GM19467 (cell line): Measurements from ENCODE around the gene CALU.

Experiments used
- ATAC-seq: cut with Tn5 transposase; IDR thresholded peaks from one replicate; pipeline ENCODE4 v1.9.1; 2021; ENCODE audit warnings: mild to moderate bottlenecking, moderate library complexity; ENCODE audit not compliant: unreplicated experiment

Gene CALU

GRCh38 chr7:128721376-128721775 lies 17.8 kb upstream of the CALU start:
- ATAC-seq, result no peak

- no peak for ATAC-seq
Measured at GRCh38 chr7:128724743-128725142, 14.4 kb upstream of the CALU start.

DNA sequence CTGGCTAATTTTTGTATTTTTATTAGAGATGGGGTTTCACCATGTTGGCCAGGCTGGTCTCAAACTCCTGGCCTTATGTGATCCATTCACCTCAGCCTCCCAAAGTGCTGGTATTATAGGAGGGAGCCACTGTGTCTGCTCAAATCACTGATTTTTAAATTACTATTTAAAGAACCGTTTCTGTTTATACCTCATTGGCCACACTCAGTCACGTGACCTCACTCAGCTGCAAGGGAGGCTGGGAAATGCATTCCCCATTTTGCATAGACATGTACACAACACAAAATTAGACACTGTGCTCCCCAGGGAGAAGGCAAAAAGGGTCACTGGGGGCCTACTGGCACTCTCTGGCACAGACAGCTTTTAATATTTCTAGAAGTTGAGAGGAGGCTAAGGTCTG lies 13.6 kb upstream of the CALU start:
- no peak for ATAC-seq

- ATAC-seq, result no peak
Measured at GRCh38 chr7:128726059-128726736, 13.0 kb upstream of the CALU start.

DNA sequence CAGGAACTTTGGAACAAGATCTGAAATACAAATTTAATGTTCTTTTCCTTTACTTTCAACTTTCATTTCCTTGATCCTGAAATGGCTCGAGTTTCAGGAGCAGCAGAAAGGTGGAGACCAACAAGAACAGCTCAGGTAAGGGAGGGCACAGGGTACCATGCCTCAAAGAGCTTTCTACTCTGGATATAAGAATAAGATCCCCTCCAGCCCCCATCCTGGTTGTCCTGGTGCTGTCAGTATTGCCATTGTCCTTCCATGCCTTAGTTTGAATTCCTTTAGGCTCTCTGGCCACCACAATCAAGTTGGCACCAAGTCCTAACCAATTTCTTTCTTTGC lies 12.5 kb upstream of the CALU start:
- ATAC-seq, result no peak

DNA sequence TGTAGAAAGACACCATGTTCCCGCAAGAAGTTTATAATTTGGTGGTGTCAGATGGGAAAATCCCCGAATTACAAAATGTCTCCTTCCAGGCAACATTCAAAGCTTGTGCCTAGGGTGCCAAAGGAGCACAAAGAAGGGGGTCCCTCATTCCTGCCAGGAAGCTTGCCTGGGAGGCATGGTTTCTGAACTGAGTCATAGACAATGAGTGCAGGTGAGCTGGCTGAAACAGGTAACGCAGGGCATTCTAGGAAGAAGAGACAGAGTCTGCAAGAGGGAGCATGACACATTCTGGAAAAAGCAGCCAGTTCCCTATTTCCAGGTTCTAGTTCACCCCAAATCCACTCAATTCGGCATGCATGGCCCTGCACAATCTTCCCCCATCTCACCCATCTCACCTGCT lies 11.9 kb upstream of the CALU start:
- no peak for ATAC-seq

GRCh38 chr7:128728598-128728997 lies 10.6 kb upstream of the CALU start:
- ATAC-seq, result no peak

DNA sequence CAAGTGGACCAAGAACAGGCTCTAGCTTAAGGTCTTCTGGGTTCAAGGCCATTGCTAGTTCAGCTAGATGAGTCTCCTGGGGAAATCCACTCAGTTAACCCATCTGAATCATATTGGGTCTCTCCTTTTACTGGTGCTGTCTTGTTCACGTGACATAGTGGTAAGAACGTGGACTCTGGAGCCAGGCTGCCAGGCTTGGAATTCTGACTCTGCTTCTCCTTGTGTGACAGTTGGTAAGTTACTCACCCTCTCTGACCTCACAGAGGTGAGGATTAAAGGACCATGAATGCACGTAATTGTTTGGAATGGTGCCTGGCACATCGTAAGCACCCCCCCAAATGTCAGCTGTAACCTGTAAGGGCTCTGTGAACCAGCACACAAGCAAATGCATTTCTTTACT lies 9.7 kb upstream of the CALU start:
- ATAC-seq, result no peak

GRCh38 chr7:128731184-128731583 lies 8.0 kb upstream of the CALU start:
- ATAC-seq, result no peak

DNA sequence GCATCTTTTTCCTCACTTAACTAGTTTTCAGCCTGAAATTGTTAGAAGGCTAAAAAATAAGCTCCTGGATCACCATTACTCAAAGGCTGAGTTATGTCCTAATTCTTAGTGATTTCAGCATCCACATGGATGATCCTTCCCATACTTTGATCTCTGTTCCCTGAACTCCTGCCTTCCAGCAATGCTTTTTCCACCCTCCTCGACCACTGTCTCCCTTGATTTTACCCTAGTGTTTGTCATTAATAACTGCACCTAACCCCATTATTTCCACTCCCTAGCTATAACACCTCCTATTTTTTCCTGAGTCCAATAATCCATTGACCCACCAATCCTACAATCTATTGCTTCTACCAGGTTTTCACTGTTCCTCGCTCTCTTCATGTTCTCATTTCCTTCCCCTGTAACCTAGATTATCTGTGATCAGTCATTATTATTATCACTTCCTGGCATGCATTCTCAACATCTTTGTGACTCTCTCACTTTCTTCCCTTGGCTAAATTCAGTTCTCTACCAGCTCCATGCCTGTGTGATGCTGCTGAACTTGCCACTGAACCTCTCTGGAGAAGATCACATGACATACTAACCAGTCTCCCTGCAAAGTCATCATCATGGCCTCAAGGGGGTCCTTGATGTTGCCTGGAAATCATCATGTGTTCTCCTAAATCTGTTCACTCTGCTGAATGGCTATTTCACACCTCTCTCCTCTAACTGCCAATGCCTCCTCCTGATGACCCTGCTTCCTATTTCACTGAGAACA lies 6.5 kb upstream of the CALU start:
- no peak for ATAC-seq

- ATAC-seq, result no peak
Measured at GRCh38 chr7:128733278-128733645, 5.9 kb upstream of the CALU start.

GRCh38 chr7:128734890-128735289 lies 4.3 kb upstream of the CALU start:
- ATAC-seq, result no peak

GRCh38 chr7:128735436-128735835 lies 3.7 kb upstream of the CALU start:
- no peak for ATAC-seq

GRCh38 chr7:128737441-128737840 lies 1.7 kb upstream of the CALU start:
- no peak for ATAC-seq

DNA sequence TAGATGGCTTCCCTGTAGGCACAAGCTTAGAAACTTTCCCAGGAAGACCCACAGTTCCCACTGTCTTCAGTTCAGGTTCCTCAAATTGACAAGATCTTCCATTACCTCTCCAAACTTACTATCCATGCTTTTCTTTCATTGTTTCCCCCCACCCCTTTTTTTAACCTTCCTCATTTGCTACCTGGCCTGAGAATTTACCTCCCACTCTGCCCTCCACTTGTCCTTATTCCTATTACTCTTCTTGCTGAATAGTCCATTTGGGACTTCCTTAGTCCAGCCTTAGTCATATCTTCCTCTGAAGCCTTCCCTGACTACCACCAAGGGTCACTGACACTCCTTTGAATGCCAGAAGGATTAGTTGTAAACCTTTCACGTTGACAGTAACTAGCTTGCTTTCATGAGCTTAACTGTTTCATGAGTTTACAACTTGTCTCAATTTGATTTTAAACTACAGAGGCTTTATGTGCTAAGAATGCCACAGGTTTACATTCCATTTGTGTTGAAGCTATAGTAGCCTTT lies 1.2 kb upstream of the CALU start:
- no peak for ATAC-seq

- no peak for ATAC-seq
Measured at GRCh38 chr7:128738570-128739047, 550 bp upstream of the CALU start.

GRCh38 chr7:128739990-128740682 lies 977 bp downstream of the CALU start:
- ATAC-seq, result no peak

GRCh38 chr7:128740996-128741395 lies 1.8 kb downstream of the CALU start:
- no peak for ATAC-seq

DNA sequence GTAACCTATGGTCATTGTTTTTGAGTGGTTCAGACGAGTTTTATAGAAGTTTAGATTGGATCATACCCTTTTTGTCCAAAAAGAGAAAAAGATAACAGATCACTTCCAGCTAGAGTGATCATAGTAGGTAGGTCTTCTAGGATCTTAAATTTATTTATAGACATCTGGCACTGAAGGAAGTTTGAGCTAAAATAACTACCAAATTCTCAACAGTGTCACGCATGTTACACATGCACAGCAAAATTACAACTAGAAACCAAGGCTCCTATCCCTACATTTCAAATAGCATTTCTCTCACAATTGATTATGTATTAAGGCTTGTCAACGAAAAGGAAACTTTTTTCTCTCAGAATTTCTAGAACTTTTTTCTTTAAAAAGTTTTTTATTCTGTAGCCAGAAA lies 2.3 kb downstream of the CALU start:
- ATAC-seq, result no peak

GRCh38 chr7:128742206-128742605 lies 3.0 kb downstream of the CALU start:
- no peak for ATAC-seq

DNA sequence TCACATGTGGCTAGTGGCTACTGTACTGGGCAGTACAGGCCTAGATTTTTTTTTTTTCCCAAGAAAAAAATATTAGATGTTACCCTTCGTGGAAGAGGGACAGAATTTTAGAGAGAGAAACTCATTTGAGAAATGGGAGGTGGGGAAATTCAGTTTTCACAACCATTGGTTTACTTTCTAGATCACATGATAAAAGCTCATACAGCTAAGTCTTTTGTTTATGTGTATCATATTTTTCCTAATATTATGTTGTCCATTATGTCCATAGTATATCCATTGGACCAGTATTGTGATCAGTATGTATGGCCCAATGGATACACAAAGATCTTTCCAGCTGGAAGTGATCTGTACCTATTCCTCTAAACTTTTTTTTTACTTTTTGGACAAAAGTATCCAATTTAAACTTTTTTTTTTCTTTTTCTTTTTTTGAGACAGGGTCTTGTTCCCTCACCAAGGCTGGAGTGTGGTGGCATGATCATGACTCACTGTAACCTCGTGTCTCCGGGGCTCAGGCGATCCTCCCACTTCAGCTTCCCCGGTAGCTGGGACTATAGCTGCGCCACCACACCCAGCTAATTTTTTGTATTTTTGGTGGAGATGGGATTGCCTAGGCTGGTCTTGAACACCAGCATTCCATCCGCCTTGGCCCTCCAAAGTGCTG lies 4.1 kb downstream of the CALU start:
- no peak for ATAC-seq
